GM18909 (cell line): ENCODE results near the gene BHLHE23.

ENCODE experiments used
- ATAC-seq: cut with Tn5 transposase; IDR thresholded peaks from one replicate; pipeline ENCODE4 v1.9.1; 2021; ENCODE audit warnings: mild to moderate bottlenecking; ENCODE audit not compliant: unreplicated experiment, poor library complexity

The BHLHE23 gene

GRCh38 chr20:63006540-63007359, at the start of gene BHLHE23:
TSS of gene BHLHE23 (minus strand) at chr20:63006964. CDS start at chr20:63006774, 190 bp downstream.
- no peak for ATAC-seq

DNA sequence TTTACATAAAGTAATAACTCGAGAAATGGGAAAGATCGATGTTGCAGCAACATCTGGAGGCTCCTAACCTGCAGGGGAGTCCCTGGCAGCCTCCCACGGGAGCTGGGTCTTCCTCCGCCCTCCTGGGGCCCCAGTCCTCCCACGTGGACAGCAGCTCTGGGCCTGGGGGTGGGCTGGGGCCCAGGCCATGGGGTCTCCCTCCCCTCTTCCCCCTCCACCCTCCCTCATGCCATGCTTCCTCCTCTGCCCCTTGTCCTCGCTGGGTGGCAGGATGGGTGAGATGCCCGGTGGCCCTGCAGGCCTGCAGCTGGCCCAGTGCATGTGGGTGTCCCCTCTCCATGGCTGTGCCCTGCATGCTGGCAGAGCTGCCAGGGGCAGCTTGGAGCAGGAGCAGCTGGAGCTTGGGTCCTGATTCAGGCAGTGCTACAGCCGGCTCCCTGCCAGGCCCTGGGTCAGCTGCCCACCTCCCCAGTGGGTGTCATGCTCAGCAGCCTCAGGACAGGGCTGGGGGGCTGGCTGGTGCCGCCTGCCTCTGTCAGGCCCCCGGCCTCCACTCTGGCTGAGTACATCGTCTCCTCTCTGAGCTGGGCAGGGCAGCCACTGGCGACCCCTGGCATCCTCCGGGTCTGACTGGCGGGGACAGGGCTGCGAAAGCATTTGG, 48.9 kb upstream of the BHLHE23 start:
- ATAC-seq: no peak

DNA sequence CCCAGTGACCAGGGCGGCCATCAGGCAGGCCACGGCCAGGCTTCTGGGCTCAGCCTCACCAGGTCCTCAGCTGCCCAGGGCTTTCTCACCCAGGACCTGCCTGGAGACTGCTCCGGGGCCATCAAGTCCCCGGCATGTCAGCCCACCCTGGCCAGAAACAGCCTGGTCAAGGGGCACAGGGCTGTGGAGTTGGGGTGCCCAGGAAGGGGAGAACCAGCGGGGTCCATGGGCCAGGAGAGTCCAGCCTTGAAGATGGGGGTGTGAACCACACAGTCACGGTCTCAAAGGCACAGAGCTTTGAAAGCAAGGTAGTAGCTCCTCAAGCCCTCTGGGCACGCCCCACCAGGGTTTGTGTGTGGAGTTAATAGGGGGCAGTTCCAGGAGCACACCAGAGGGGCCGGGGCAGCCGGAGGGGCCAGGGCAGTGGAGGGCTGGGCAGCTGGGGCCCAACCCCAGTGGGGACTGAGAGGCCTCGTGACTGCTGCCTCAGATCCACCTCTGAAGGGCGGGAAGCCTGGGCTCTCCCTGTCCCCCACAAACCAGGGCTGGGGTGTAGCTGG, 48.0 kb upstream of the BHLHE23 start:
- ATAC-seq: no peak

- no peak for ATAC-seq
Observed at GRCh38 chr20:63054103-63054474, 47.3 kb upstream of the BHLHE23 start.

- no peak for ATAC-seq
Observed at GRCh38 chr20:63053432-63054102, 46.8 kb upstream of the BHLHE23 start.

- no peak for ATAC-seq
Observed at GRCh38 chr20:63052571-63053431, 46.0 kb upstream of the BHLHE23 start.

DNA sequence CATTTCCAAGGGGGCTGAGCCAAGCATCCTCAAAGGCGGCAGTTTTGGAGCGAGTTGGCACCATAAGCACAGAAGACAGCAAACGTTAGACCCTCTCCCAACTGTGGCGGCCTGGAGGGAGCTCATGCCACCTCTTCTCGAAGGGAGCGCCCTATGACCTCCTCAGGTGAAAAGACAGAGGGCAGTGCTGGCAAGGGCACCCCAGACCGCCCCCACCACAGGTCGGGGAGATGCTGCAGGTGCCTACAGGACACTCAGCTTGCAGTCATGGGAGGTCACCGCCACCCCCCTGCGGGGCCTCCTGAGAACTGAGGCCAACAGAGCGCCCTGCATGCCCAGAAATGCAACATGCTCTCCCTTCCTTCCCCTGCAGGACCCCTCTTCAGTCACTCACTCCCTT, 45.1 kb upstream of the BHLHE23 start:
- no peak for ATAC-seq

GRCh38 chr20:63051186-63051860, 44.6 kb upstream of the BHLHE23 start:
- no peak for ATAC-seq

DNA sequence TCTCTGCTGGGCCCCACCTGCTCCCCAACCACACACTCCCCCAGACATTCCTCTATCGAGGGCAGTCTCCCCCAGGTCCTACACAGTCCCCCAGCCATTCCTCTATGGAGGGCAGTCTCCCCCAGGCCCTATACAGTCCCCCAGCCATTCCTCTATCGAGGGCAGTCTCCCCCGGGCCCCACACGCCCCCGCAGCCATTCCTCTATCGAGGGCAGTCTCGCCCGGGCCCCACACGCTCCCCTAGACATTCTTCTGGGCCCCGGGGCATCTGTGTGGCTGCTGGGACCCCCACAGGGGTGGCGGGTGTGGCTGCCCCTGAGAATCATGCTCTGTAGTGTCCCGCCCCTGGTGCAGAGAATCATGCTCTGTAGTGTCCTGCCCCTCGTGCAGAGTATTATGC, 43.6 kb upstream of the BHLHE23 start:
- no peak for ATAC-seq

GRCh38 chr20:63049561-63050221, 42.9 kb upstream of the BHLHE23 start:
- ATAC-seq: no peak

GRCh38 chr20:63049191-63049518, 42.4 kb upstream of the BHLHE23 start:
- ATAC-seq: no peak

GRCh38 chr20:63048516-63049190, 41.9 kb upstream of the BHLHE23 start:
- ATAC-seq: no peak

DNA sequence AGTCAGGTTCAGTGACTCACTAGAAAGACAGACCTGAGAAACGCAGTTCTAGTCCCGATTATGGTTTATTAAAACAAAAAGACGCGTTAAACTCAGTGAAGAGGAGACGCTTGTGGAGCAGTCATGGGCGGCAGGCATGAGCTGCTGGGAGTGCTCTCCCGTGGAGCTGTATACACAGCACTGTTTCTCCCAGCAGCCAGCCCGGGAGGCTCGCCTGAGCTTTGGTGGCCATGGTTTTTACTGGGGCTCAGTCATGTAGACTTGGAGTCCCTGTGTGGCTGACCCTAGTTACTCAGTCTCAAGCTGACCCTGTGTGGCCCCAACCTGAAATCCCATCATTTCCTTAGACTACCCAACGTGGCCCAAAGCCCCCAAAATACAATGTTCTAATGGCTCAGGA, 41.2 kb upstream of the BHLHE23 start:
- ATAC-seq: no peak

DNA sequence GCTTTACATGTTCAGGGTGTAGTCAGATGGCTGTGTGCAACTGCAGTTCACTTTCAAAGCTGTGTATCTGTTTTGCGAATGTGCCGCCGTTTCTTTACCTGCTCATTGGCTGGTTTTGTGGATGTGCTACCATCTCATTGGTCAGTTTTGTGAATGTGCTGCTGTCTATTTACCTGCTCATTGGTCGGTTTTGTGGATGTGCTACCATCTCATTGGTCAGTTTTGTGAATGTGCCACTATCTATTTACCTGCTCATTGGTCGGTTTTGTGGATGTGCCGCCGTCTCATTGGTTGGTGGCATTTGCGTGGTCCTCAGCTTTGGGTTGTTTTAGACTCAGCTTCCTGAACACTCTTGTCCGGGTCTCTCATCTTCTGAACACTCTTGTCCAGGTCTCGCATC, 40.5 kb upstream of the BHLHE23 start:
- no peak for ATAC-seq

DNA sequence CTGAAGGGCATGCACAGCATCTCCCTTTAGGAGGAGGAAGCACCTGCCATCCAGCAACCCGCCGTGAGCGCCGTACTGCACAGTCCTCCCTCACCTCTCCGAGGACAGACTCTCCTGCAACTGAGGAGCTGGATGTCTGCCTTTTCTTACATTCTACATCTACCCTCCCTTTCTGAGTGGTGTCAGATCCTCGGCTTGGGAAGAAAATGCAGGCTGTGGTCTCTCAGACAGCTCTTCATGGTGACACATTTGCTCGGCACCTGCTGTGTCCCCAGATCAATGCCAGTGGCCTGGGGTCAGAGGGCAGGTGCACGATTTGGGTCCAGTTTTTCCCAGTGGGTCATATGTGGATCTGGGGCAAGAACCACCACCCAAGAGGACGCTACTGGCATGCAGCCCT, 40.1 kb upstream of the BHLHE23 start:
- no peak for ATAC-seq

- ATAC-seq: no peak
Observed at GRCh38 chr20:63045991-63046390, 39.2 kb upstream of the BHLHE23 start.

DNA sequence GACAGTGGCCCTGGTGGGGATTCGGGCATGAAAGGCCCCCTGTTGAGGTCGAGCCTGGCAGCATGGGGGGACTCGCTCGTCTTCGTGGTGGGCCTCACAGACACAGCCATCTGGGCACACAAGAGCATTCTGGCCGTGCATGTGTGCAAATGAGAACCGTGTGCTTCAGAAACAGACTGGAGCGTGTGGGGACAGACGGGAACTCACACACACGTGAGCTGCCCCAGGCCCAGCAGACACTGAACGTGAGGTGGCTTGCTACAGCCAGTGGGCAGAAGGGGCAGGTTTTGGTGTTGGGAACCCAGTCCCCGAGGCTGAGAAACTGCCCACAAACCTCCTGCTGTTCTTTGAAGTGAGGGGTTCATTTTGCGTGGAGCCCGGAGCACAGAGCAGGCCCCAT, 38.6 kb upstream of the BHLHE23 start:
- ATAC-seq: no peak

DNA sequence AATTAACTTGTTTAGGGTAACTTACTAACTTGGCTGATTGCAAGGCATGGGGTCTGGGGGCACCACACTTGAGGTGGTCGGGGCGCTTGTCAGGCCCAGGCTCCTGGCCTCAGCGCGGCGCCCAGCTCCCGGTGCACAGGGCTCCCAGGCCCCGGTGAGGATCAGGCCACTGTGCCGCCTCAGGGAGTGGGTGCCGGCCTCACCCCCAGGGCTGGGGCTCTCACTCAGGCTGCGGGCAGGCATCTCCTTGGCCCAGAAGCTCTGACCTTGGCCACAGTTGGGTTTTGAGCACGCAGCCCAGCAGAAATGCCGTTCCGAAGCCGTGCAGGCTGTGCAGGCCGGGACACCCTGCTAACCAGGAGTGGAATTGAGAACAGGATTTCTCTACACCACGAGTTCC, 37.8 kb upstream of the BHLHE23 start:
- no peak for ATAC-seq

DNA sequence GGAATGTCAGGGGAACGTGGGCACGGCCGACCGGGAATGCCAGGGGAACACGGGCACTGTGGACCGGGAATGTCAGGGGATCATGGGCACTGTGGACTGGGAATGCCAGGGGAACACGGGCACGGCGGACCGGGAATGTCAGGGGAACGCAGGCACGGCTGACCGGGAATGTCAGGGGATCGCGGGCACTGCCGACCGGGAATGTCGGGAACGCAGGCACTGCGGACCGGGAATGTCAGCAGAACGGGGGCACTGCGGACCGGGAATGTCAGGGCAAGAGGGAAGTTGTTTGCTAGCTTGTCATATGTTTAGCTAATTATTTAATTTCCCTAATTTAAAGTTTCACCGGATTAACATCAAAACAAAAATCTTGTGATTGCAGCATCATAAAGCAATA, 37.4 kb upstream of the BHLHE23 start:
- ATAC-seq: no peak
